DOHH2 (cell line): ENCODE results near the gene MAG.

Experiments
- CTCF ChIP-seq: fragments of 200-600 bp; sonication (generic); IDR thresholded peaks from one replicate; pipeline ENCODE4 v1.5.1; 2014; ENCODE audit warnings: antibody characterized with exemption, mild to moderate bottlenecking, low read depth, low read length; ENCODE audit not compliant: poor library complexity, severe bottlenecking
- EZH2phosphoT487 ChIP-seq: fragments of 200-600 bp; sonication (generic); IDR thresholded peaks from 2 replicates; pipeline ENCODE4 v1.6.1; 2017; ENCODE audit warnings: borderline replicate concordance, mild to moderate bottlenecking, antibody characterized with exemption, low read length, moderate library complexity, mixed read lengths

GRCh38 chr19:35320065-35320713 lies 28.2 kb downstream of the MAG start:
- no peak for TF ChIP-seq CTCF
- TF ChIP-seq EZH2phosphoT487, result no peak
